Measurements from ENCODE around the gene KLHDC10. TPM values are rescaled to one million over a fixed set of nuclear protein-coding genes. Genes with fewer than 3 reads are reported as not detected.

KLHDC10 gene
- total and polyA plus RNA-seq, 2 experiments from 2014 or later: 5.5 to 14.7 TPM

DNA sequence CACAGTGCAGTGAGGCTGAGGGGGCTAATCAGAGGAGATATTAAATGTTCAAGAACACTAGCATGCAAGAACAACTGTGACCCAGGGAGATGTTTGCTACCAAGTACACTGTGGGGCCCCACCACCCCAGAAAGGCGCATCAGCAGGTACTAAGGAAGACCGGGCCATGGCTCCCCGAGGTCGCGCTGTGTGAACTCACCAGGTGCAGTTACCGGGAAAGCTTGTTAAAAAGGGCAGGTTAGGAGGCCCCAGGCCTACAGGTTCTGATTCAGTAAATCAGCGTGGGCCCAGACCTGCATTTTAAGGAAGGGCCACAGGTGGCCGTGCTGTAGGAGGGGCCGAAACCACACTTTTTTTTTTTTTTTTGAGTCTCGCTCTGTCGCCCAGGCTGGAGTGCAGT lies 80.3 kb downstream of the KLHDC10 start:
- no peaks in the 10 kb centered on the region for H3K79me2 ChIP-seq (replicated peaks; ENCODE audit: insufficient read depth)
- H3K4me1 ChIP-seq (ENCODE audit: insufficient read depth): no peaks in the 10 kb centered on the region
- ATAC-seq: peak; percentile 61
- H3K4me3 ChIP-seq: no peak overlapping the region
- H3K27me3 ChIP-seq (ENCODE audit: insufficient read depth): no peaks in the 10 kb centered on the region
- peak; percentile 65 for DNase-seq (ENCODE audit: low spot score)
- Mint-ChIP-seq H3K4me1 (peaks cover 3% of the 10 kb centered on the region; the same call in 2 of the 3 replicates), H3K36me3 (ENCODE audit: low read depth) (peaks cover 3% of the 10 kb centered on the region; the same call in 1 of the 3 replicates), H3K27ac (peak overlapping the region; percentile 81; the same call in 1 of the 2 replicates), H3K9me3 (peaks cover 2% of the 10 kb centered on the region; the same call in 2 of the 3 replicates), H3K4me3 (no peak overlapping the region), H3K27me3 (ENCODE audit: insufficient read depth, low read depth, poor library complexity) (peaks cover 15% of the 10 kb centered on the region)
- no peaks in the 10 kb centered on the region for H4K20me1 ChIP-seq (replicated peaks; ENCODE audit: insufficient read depth)
- no peaks in the 10 kb centered on the region for H3F3A ChIP-seq (replicated peaks; ENCODE audit: low read depth)
- H3K27ac ChIP-seq (ENCODE audit: low read depth): no peak overlapping the region
- no peaks in the 10 kb centered on the region for H3K36me3 ChIP-seq (ENCODE audit: insufficient read depth)
- TF ChIP-seq EZH2phosphoT487 (IDR thresholded peaks at IDR 0.05; ENCODE audit: unreplicated experiment): no peak
- no peak for TF ChIP-seq JUNB (IDR thresholded peaks at IDR 0.05; ENCODE audit: unreplicated experiment)
- TF ChIP-seq CREB1 (CRISPR knock-in tag; IDR thresholded peaks at IDR 0.05; ENCODE audit: low read depth): no peak
- TF ChIP-seq ZNF331 (CRISPR knock-in tag; IDR thresholded peaks at IDR 0.05; ENCODE audit: low read depth): no peak
- TF ChIP-seq, protein P1, sequence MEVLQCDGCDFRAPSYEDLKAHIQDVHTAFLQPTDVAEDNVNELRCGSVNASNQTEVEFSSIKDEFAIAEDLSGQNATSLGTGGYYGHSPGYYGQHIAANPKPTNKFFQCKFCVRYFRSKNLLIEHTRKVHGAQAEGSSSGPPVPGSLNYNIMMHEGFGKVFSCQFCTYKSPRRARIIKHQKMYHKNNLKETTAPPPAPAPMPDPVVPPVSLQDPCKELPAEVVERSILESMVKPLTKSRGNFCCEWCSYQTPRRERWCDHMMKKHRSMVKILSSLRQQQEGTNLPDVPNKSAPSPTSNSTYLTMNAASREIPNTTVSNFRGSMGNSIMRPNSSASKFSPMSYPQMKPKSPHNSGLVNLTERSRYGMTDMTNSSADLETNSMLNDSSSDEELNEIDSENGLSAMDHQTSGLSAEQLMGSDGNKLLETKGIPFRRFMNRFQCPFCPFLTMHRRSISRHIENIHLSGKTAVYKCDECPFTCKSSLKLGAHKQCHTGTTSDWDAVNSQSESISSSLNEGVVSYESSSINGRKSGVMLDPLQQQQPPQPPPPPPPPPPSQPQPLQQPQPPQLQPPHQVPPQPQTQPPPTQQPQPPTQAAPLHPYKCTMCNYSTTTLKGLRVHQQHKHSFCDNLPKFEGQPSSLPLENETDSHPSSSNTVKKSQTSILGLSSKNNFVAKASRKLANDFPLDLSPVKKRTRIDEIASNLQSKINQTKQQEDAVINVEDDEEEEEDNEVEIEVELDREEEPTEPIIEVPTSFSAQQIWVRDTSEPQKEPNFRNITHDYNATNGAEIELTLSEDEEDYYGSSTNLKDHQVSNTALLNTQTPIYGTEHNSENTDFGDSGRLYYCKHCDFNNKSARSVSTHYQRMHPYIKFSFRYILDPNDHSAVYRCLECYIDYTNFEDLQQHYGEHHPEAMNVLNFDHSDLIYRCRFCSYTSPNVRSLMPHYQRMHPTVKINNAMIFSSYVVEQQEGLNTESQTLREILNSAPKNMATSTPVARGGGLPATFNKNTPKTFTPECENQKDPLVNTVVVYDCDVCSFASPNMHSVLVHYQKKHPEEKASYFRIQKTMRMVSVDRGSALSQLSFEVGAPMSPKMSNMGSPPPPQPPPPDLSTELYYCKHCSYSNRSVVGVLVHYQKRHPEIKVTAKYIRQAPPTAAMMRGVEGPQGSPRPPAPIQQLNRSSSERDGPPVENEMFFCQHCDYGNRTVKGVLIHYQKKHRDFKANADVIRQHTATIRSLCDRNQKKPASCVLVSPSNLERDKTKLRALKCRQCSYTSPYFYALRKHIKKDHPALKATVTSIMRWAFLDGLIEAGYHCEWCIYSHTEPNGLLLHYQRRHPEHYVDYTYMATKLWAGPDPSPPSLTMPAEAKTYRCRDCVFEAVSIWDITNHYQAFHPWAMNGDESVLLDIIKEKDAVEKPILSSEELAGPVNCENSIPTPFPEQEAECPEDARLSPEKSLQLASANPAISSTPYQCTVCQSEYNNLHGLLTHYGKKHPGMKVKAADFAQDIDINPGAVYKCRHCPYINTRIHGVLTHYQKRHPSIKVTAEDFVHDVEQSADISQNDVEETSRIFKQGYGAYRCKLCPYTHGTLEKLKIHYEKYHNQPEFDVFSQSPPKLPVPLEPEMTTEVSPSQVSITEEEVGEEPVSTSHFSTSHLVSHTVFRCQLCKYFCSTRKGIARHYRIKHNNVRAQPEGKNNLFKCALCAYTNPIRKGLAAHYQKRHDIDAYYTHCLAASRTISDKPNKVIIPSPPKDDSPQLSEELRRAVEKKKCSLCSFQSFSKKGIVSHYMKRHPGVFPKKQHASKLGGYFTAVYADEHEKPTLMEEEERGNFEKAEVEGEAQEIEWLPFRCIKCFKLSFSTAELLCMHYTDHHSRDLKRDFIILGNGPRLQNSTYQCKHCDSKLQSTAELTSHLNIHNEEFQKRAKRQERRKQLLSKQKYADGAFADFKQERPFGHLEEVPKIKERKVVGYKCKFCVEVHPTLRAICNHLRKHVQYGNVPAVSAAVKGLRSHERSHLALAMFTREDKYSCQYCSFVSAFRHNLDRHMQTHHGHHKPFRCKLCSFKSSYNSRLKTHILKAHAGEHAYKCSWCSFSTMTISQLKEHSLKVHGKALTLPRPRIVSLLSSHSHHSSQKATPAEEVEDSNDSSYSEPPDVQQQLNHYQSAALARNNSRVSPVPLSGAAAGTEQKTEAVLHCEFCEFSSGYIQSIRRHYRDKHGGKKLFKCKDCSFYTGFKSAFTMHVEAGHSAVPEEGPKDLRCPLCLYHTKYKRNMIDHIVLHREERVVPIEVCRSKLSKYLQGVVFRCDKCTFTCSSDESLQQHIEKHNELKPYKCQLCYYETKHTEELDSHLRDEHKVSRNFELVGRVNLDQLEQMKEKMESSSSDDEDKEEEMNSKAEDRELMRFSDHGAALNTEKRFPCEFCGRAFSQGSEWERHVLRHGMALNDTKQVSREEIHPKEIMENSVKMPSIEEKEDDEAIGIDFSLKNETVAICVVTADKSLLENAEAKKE (CRISPR knock-in tag; IDR thresholded peaks at IDR 0.05): no peak
- no peak for TF ChIP-seq ZNF114 (CRISPR knock-in tag; IDR thresholded peaks at IDR 0.05)
- TF ChIP-seq STAT1 (IDR thresholded peaks at IDR 0.05; ENCODE audit: unreplicated experiment): no peak
- no peak for TF ChIP-seq REST (IDR thresholded peaks at IDR 0.05; ENCODE audit: unreplicated experiment)
- TF ChIP-seq EZH2 (IDR thresholded peaks at IDR 0.05; ENCODE audit: low read depth, unreplicated experiment): no peak
- H2AFZ ChIP-seq: peak overlapping the region; percentile 72; the same call in 1 of the 2 replicates
- H3K4me2 ChIP-seq: no peak overlapping the region
- H3K9me2 ChIP-seq (ENCODE audit: insufficient read depth): no peaks in the 10 kb centered on the region
